HG03565 (cell line): ENCODE data around the gene TBC1D14.
"Not testable (repeated sequence)": the region's sequence is repeated elsewhere in the genome, so short reads cannot be mapped to it uniquely, and the experiment has no call there.

Source experiments
- ATAC-seq: cut with Tn5 transposase; IDR thresholded peaks from one replicate; pipeline ENCODE4 v1.9.1; 2021; ENCODE audit warnings: mild to moderate bottlenecking, moderate library complexity; ENCODE audit not compliant: unreplicated experiment

TBC1D14 gene

GRCh38 chr4:6890358-6890757 is 19.3 kb upstream of the TBC1D14 start:
- ATAC-seq: no peak

GRCh38 chr4:6890971-6891370 is 18.7 kb upstream of the TBC1D14 start:
- not testable (repeated sequence) for ATAC-seq

- ATAC-seq: no peak
These were observed 18.0 kb upstream of the TBC1D14 start for GRCh38 chr4:6891436-6892170.

DNA sequence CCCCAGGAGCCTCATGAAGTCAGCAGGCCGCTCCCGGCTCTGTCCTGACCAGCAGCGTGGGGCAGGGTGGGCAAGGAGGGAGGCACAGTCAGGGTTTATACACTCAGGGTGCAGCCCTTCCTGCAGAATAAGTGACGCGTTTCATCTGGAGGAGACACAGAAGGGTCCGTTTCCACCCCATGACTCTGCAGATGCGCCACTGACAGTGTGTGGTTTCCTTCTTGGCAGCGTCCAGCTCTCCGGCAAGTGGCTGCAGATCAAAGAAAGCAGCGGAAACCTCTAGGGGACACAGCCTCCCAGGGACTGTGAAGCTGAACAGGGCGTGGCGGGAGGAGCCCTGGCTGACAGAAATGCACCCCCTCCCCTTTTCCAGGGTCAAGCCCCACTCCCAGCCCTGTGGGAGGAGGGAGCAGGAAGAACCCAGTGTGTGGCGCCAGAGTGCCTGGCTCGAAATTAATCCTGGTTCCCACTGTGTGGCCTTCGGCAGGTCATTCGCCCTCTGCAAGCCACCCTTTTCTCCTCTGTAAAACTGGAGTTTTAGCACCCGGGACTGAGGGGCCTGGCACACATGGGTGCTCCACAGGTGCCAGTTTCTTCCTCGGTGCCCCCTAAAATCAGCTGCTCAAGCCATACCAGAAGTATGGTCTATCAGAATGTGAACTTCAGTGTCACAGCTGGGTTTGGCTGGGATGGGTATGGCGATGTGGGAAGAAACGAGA is 17.3 kb upstream of the TBC1D14 start:
- ATAC-seq: no peak

GRCh38 chr4:6892909-6893202 is 16.8 kb upstream of the TBC1D14 start:
- no peak for ATAC-seq

GRCh38 chr4:6893449-6894085 is 16.1 kb upstream of the TBC1D14 start:
- no peak for ATAC-seq

DNA sequence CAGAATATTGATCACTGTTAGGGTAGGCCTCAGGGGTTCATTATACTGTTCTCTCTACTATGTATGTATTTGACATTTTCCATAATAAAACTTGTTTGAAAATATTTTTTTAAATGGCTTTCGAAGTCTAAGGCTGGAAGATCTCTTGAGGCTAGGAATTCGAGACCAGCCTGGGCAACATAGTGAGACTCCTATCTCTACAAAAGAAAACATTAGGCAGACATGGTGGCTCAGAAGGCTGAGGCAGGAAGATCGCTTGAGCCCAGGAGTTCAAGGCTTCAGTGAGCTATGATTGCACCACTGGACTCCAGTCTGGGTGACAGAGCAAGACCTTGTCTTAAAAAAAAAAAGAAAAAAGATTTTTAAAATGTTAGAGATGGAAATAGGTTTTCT is 15.5 kb upstream of the TBC1D14 start:
- ATAC-seq: no peak

DNA sequence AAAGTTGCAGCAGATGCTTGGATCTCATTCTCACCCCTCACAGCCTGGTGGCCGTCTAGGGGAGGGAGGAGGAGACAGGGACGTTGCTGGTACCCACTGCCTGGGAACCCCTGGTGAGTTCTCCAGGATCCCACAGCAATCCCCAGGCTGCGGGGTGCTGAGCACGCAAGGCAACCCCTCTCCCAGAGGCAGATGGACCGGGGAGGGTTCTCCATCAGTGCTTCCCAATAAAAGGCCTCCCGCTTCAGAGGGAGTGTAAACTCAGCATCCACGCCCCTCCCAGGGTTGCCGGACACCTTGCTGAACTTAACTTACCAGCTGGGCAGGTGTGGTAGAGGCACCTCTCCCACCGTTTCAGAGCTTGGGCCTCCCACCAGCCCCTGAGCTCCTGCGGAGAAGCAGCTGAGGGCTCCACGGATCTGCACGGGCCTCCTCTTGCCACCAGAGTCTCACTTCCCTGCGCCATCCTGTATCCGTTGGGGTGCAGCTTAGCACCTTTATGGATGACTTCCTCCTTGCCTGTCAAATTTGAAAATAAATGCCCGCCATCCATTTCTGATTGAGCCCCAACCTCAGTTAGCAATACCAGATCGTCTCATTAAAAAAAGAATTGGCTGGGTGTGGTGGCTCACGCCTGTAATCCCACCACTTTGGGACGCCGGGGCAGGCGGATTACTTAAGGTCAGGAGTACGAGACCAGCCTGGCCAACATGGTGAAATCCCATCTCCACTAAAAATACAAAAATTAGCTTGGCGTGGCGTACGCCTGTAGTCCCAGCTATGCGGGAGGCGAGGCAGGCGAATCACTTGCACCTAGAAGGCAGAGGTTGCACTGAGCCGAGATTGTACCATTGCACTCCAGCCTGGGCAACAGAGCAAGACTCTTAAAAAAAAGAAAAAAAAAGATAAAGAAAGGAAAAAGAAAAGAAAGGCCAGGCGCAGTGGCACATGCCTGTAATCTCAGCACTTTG is 14.8 kb upstream of the TBC1D14 start:
- ATAC-seq: no peak

- ATAC-seq: no peak
These were observed 13.6 kb upstream of the TBC1D14 start for GRCh38 chr4:6896035-6896434.

DNA sequence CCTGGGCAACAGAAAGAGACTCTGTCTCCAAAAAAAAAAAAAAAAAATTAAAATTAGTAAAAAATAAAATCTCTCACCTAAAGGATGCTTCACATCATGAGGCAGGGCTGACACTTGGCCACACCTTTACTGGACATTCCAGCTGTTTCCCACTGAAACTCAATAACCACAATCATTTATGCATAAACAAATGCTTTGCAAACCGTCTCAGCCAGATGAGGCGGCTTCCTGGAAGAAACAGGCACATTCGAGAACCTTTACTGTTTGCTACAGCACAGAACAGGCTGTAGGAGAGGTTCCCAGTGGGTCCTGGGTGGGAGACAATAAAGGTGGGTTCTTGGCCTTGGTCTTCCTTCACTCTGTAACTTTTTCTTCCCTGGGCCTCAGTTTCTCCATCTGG is 10.9 kb upstream of the TBC1D14 start:
- ATAC-seq: no peak

GRCh38 chr4:6900181-6900812 is 9.3 kb upstream of the TBC1D14 start:
- no peak for ATAC-seq

GRCh38 chr4:6900956-6901355 is 8.7 kb upstream of the TBC1D14 start:
- no peak for ATAC-seq

- no peak for ATAC-seq
These were observed 7.8 kb upstream of the TBC1D14 start for GRCh38 chr4:6901669-6902317.

DNA sequence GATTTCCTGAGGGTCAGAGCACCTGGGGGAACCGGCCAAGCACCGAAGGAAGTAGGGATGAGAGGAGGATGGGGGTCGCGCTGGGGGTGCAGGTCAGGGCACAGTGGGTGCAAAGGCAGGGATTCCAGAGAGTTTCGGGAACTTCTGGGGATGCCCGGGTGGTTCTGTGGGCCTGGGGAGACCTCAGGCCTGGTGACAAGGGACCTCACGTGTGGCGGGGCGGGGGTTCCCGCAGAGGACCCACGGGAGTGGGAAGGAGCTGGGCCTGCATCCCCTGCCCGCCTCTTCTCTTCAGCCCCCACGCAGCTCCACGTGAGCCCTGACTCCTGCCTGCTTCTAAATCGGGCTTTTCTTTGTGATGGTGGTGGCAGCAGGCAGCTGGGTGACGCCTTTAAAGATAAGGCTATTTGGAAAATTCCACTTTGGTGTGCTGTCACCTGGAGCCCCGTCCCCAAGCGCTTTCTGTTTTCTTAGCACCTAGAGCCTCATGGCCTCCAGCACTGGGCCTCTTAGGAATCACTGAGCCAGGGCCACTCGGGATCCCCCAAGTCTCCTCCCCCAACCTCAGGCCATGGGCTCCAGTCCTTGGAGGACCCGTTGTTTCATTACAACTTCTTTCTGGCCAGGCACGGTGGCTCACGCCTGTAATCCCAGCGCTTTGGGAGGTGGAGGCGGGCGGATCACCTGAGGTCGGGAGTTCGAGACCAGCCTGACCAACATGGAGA is 7.1 kb upstream of the TBC1D14 start:
- ATAC-seq: no peak

GRCh38 chr4:6905516-6906445 is 3.8 kb upstream of the TBC1D14 start:
- no peak for ATAC-seq

- ATAC-seq: not testable (repeated sequence)
These were observed 3.1 kb upstream of the TBC1D14 start for GRCh38 chr4:6906486-6906885.

DNA sequence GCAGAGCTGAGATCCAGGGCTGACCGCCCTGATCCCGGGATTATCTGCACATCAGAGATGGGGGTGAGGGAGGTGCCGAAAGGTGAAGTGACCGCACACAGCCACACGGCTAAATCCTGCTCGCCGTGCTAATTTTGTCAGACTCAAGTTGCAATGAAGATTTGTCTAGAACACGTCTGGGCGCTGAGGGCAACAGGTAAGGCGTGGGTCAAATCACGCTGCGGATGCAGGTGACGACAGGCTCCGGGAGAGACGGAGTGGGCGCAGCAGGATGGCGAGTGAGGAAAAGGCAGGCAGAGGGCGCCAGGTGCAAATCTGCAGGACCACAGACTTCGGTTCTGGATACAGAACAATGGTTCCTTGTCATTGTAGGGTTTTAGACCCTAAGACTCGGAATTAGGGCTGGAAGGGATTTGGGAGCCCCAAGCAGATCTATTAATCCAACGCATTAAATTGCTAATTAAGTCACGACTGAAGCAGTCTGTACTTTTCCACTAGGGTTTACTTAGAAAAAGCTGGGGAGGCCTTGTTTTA is 1.9 kb upstream of the TBC1D14 start:
- ATAC-seq: no peak

DNA sequence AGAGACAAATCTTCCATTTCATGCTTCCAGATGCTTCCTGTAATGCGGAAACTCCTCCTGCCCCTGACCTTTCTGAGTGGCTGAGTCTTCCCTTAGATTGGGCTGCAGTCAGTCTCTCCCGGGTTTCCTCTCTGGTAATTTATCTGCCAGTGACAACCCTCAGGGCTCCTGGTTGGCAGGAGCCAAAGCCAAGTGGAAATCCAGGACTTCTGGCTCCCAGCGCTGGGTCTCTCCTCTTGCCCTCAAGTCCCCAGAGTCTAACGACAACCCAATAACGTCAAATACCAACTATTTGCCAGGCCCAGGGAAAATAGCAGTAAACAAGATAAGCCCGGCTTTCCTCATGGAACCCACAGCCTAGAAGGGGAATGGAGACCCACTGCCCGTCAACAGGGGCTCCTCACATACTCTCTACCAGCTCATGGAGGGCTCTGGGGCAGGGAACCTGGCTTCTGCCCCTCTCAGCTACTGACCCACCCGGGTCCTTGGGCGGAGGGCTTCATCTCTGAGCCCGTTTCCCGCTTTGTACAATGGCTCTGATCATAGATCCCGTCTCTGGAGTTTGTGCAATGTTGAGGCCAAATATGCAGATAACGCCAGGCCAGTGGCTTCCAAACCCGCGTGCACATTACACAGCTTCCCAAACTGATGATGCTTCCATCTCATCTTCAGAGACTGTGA is 1.1 kb upstream of the TBC1D14 start:
- no peak for ATAC-seq
